ENCODE results near the gene GTF3C5.

GRCh38 chr9:133051966-133052539 lies 21.3 kb downstream of the GTF3C5 start:
- TF ChIP-seq CTCF (IDR thresholded peaks at IDR 0.05), result no peak
- TF ChIP-seq POLR2A (IDR thresholded peaks at IDR 0.05), result no peak
- TF ChIP-seq EP300 (IDR thresholded peaks at IDR 0.05), result no peak
